Esophagus mucosa (tissue), 1 donor: ENCODE results near the gene ARMC9. TPM values are rescaled to one million over a fixed set of nuclear protein-coding genes. Genes with fewer than 3 reads are reported as not detected.

Experiments used
- ATAC-seq: fragments of 200-7000 bp; cut with Tn5 transposase; one replicate; pipeline ENCODE4 v1.9.1; 2020
- total RNA-seq: library from RNA; stranded (reverse); gene quantifications from one replicate; pipeline ENCODE4 v1.2.4, GENCODE V29; 2023
- donor health status: DM: yes; HTN: yes; CAD: no.

Gene ARMC9
- total RNA-seq, 1 donor from 2014 or later, result 1.2 TPM

GRCh38 chr2:231384109-231384435, 185.6 kb downstream of the ARMC9 start:
- ATAC-seq, result no peak

- ATAC-seq, result no peak
These were observed 186.5 kb downstream of the ARMC9 start for GRCh38 chr2:231384970-231385369.

DNA sequence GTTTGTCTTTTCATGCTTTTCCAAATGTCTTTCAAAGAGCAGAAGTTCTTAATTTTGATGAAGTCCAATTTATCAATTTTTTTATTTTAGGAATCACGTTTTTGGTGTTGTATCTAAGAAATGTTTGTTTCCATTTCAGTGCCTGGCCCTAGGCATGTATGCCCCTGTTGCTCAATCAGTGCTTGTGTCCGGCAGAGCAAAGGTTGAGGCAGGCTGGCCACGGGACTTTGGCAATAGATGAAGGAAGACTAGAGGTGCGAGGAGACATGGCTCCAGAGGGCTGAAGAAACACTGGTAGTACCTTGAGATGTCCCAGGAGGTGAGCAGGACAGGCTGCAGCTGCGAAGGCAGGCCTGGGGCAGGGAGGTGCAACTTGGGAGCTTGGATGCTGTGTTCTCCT, 187.0 kb downstream of the ARMC9 start:
- ATAC-seq, result no peak

- ATAC-seq, result no peak
These were observed 188.0 kb downstream of the ARMC9 start for GRCh38 chr2:231386446-231386845.

DNA sequence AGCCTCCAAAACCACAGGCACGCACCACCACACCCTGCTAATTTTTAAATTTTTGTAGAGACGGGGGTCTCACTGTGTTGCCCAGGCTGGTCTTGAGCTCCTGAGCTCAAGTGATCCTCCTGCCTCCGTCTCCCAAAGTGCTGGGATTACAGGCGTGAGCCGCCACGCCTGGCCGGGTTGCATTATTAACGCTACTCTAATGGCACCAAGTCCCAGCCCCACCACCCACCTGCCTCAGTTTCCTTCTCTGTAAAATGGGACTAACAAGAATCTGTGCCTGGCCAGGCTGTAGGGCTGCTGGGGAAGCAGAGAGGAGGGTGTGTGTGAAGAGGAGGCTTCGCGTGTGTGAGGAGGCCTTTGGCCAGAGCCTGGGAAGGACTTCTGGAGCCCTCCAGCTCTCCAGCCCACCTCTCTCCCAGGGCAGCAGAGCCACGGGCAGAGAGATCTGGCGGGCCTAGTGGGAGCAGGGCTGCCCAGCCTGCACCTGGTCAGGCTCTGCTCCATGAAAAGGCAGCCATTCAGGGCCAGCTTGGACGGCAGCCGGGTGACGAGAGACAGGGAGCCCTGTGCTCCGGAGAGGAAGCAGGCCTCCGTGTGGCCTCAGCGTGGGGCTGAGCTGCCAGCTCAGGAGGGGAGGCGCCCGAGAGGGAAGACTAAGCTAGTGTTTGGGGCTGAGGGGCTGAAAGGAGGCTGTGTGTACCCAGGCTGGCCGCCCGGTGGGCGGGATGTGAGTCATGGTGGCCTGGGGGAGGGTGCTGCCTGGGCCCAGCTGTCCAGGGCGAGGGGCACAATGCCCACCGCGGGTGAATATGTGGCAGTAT, 189.7 kb downstream of the ARMC9 start:
- ATAC-seq, result peak; percentile 35

GRCh38 chr2:231388725-231389346, 190.4 kb downstream of the ARMC9 start:
- no peak for ATAC-seq

- ATAC-seq, result no peak
These were observed 192.2 kb downstream of the ARMC9 start for GRCh38 chr2:231390667-231391066.

- ATAC-seq, result no peak
These were observed 193.6 kb downstream of the ARMC9 start for GRCh38 chr2:231391981-231392380.

DNA sequence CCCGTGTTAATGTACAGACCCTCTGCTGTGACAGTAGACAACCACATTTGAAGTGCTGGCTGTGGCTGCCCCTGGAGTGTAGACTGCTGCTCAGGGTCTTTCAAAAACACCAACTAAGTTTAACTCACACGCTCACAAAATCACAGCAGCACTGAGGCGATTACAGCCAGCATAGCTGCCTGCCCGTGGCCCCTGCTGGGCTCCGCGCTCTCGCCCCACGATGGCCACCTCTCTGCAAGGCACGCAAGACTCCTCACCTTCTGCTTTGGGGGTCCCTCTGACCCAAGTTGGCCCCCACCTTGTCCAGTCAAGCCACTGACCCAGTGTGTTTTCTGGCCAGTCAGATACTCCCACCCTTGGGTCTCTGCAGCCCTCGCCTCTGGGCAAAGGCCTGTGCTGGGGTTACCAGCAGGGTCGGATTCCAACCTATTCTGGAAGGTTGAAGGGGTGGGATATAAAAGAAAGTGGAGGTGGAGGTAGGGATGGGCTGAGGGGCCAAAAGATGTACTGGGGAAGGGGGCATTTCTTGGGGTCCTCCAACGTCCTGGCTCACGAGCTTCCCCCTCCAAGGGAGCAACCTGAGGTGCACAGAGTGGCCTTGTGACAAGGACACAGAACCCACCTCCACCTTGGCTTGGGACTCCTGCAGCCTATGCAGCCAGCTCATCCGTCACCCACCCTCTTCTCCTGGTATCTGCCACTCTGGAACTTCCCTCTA, 194.2 kb downstream of the ARMC9 start:
- ATAC-seq, result no peak

GRCh38 chr2:231393149-231394131, 195.0 kb downstream of the ARMC9 start:
- peak; percentile 17 for ATAC-seq

GRCh38 chr2:231394211-231395141, 196.0 kb downstream of the ARMC9 start:
- ATAC-seq, result peak; percentile 72

GRCh38 chr2:231395188-231396057, 197.0 kb downstream of the ARMC9 start, which contains the start of gene B3GNT7:
Gene B3GNT7 (plus strand): TSS chr2:231395710. CDS start chr2:231395804, 94 bp downstream.
- peak; percentile 5 for ATAC-seq

DNA sequence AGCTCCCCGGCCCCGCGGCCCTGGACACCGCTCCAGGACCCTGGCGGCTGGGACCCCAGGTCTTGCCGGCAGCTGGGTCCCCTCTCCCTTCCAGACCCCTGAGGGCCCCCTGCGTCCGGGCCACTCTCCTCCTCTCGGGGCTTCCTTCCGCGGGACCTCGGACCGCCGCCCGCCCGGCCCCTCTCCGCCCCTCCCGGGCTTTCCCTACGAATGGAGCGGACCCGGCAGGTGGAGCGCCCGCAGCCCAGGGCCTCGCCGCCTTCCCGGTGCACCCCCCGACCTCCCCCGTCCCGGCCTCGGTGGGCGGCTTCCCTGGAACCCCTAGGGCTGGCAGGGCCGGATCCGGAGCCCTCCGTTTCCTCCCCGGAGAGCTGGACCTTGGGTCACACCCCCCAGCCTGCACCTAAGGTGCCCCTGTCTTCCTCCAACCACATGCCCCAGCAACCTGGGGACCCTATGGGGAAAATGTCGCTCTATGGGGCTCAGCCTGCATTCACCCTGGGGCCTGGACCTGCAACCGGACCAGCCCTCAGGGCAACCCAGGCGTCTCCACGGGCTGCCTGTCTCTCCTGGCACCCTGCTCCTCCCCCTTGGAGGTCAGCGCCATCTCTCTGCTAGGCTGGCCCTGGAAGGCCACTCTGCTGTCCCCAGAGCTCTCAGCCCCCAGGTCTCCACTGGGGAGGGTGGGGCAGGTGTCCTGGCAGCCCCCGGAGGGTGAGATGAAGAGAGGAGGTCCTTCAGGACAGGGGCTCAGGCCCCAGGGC, 197.8 kb downstream of the ARMC9 start:
- no peak for ATAC-seq

DNA sequence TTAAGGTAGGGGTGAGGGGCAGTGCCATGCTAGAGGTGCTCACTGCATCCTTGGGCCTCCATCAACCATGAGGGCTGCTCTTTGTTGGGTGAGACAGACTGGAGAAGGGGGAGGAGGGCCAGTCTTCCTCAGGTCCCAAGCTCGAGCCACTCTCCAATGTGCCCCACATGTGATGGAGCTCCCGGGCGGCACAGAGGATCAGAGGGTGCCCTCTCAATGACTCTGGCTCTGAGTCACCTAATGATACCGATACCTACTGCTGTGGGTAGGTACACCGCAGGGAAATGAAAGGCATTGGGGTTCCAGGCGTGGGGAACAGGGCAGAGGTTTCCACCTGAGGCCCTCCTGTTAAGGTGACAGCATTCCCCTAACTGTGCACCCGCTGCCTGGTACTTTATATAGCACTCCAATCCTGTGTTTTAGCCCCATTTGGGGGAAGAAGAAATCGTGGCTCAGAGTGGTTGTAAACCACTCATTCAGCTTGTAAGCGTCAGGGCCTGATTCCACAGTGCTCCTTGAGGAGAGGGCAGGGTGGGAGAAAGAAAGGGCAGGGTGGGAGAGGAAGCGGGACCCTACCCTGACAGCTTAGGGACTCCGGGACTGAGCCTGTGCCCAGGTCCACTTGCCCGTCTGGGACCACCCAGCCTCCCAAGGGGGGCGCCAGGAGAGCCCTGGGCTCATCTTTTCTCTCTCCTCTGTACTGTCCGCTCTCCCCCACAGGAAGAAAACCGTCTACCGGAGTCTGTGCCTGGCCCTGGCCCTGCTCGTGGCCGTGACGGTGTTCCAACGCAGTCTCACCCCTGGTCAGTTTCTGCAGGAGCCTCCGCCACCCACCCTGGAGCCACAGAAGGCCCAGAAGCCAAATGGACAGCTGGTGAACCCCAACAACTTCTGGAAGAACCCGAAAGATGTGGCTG, 198.8 kb downstream of the ARMC9 start:
- ATAC-seq, result peak; percentile 8

DNA sequence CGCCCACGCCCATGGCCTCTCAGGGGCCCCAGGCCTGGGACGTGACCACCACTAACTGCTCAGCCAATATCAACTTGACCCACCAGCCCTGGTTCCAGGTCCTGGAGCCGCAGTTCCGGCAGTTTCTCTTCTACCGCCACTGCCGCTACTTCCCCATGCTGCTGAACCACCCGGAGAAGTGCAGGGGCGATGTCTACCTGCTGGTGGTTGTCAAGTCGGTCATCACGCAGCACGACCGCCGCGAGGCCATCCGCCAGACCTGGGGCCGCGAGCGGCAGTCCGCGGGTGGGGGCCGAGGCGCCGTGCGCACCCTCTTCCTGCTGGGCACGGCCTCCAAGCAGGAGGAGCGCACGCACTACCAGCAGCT, 199.5 kb downstream of the ARMC9 start:
- no peak for ATAC-seq

DNA sequence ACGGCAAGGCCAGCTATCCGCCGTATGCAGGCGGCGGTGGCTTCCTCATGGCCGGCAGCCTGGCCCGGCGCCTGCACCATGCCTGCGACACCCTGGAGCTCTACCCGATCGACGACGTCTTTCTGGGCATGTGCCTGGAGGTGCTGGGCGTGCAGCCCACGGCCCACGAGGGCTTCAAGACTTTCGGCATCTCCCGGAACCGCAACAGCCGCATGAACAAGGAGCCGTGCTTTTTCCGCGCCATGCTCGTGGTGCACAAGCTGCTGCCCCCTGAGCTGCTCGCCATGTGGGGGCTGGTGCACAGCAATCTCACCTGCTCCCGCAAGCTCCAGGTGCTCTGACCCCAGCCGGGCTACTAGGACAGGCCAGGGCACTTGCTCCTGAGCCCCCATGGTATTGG, 200.2 kb downstream of the ARMC9 start:
- ATAC-seq, result no peak

GRCh38 chr2:231399046-231399852, 200.8 kb downstream of the ARMC9 start:
- no peak for ATAC-seq
